GM18517 (cell line): ENCODE measurements around the gene ZNF148.
A peak's percentile ranks its signal among the peaks of the same experiment; 100 is the strongest.

Experiments
- ATAC-seq: cut with Tn5 transposase; IDR thresholded peaks from one replicate; pipeline ENCODE4 v1.9.1; 2021; ENCODE audit warnings: mild to moderate bottlenecking, moderate library complexity; ENCODE audit not compliant: unreplicated experiment

The ZNF148 gene

GRCh38 chr3:125194061-125194848 lies 180.9 kb downstream of the ZNF148 start:
- ATAC-seq: no peak

- ATAC-seq: peak; percentile 55
These were observed 182.7 kb downstream of the ZNF148 start for GRCh38 chr3:125192190-125193035.

GRCh38 chr3:125191730-125192129 lies 183.4 kb downstream of the ZNF148 start:
- ATAC-seq: no peak

- no peak for ATAC-seq
These were observed 183.9 kb downstream of the ZNF148 start for GRCh38 chr3:125191256-125191655.

GRCh38 chr3:125190786-125191185 lies 184.3 kb downstream of the ZNF148 start:
- ATAC-seq: no peak

- no peak for ATAC-seq
These were observed 185.6 kb downstream of the ZNF148 start for GRCh38 chr3:125189378-125190165.

GRCh38 chr3:125188955-125189354 lies 186.2 kb downstream of the ZNF148 start:
- ATAC-seq: no peak

- ATAC-seq: no peak
These were observed 187.6 kb downstream of the ZNF148 start for GRCh38 chr3:125187599-125187910.

- no peak for ATAC-seq
These were observed 188.1 kb downstream of the ZNF148 start for GRCh38 chr3:125186800-125187598.

GRCh38 chr3:125186261-125186787 lies 188.8 kb downstream of the ZNF148 start:
- ATAC-seq: peak; percentile 69

GRCh38 chr3:125185805-125186204 lies 189.3 kb downstream of the ZNF148 start:
- ATAC-seq: peak; percentile 18

- ATAC-seq: no peak
These were observed 195.3 kb downstream of the ZNF148 start for GRCh38 chr3:125179884-125180240.

- ATAC-seq: no peak
These were observed 195.8 kb downstream of the ZNF148 start for GRCh38 chr3:125179143-125179883.

- ATAC-seq: no peak
These were observed 197.4 kb downstream of the ZNF148 start for GRCh38 chr3:125177746-125178145.
